GM18873 (cell line): ENCODE results near the gene OR4C11.

Experiments used
- ATAC-seq: cut with Tn5 transposase; IDR thresholded peaks from one replicate; pipeline ENCODE4 v1.9.1; 2021; ENCODE audit warnings: mild to moderate bottlenecking, moderate library complexity, moderate number of reproducible peaks; ENCODE audit not compliant: unreplicated experiment, low FRiP score

Gene OR4C11, protein sequence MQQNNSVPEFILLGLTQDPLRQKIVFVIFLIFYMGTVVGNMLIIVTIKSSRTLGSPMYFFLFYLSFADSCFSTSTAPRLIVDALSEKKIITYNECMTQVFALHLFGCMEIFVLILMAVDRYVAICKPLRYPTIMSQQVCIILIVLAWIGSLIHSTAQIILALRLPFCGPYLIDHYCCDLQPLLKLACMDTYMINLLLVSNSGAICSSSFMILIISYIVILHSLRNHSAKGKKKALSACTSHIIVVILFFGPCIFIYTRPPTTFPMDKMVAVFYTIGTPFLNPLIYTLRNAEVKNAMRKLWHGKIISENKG

DNA sequence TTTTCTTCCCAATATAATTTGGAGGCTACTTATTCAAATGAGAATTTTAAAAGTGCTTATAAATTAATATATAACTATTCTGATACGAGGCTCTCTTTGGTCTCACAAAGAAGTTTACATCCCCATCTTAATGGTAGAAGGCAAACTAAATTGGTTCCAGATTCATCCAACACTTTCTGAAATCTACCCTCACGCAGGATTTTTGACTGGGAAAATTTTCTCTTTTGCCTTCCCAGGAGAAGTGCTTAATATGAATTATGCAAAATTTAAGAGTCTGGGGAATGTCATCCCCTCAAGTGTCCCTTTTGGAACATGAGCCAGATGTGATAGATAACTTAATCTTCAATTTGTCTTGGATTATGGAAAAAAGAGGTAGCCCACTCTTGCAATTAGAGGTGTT, at the start of gene OR4C11:
TSS of gene OR4C11 (minus strand) at position 101 of the 400 bp plus-strand sequence. CDS start 3,272 bp downstream, outside the sequence.
- ATAC-seq, result no peak

DNA sequence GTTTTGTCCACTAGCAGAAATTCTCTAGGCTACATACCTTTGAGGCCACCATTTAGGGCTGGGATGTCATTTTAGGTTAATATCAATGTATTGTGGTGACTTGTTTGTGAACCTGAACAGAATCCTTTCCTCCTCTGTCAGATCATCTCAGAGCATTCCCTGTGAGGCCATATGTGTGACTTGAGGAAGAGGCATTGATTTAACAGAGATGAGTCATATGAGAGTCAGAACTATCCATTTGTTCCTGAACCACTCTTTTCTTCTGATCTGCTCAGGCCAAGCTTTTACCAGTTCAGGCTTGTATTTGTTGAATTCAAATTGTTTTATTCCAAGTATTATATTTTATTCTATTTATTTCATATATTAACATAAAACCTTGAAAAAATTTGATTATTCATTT, 47.7 kb upstream of the OR4C11 start:
- no peak for ATAC-seq

DNA sequence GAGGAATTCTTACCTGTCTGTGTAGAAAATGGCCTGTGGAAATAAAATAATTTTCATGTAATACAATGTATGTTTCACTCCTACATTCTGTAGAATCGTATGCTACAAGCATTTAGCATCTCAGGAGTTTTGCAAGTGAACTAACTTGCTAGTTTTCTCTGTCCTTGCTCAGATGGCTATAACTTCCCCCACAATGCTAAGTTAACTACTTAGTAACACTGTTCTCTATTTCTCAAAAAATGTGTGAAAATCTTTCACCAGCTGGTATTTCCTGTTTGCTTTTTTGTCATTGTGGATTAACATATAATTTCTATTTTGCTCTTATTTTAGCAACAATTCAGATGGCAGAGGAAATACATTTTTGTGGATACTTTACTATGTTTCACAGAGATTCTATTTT, 45.1 kb upstream of the OR4C11 start:
- ATAC-seq, result no peak

DNA sequence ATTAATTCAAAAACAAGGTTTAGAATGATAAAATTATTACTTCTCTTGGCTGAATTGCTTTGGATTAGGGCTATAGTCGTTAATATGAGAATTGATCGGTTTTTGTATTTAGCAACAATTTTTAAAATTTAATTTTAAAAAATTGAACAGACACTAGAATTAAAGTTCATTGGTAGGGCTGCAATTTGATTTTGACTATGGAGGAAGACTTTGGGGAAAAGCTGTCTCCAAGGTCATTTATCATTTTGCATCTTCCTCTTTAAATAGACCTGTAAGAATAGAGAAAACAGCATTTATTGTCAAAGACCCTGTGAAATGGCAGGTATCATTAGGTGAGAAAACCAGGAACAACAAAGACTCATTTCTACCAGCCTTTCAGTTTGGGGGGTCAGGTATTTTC, 40.6 kb upstream of the OR4C11 start, which contains the start of gene OR4S2:
TSS of gene OR4S2 (plus strand) at position 301 of the 400 bp plus-strand sequence. CDS start 2,577 bp downstream, outside the sequence.
- no peak for ATAC-seq

DNA sequence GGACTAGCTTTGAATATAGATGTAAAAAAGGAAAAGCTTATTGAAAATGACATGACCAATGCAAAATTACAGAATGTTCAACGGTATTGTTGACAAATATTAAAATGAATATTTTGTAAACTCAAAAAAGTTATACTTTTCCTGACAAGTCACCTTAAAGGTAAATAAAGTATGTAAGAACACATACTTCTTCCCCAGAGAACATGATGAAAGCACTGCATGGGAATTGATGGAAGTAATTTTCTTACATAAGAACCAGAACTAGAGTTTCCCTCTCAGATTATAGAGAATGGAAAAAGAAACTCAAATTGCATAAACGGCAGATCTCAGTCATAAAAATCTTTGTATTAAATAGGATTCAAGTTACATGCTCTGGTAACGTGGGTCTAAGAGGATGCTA, 27.4 kb upstream of the OR4C11 start, which contains the start of gene OR4P4:
TSS of gene OR4P4 (plus strand) at position 301 of the 400 bp plus-strand sequence.
- no peak for ATAC-seq

DNA sequence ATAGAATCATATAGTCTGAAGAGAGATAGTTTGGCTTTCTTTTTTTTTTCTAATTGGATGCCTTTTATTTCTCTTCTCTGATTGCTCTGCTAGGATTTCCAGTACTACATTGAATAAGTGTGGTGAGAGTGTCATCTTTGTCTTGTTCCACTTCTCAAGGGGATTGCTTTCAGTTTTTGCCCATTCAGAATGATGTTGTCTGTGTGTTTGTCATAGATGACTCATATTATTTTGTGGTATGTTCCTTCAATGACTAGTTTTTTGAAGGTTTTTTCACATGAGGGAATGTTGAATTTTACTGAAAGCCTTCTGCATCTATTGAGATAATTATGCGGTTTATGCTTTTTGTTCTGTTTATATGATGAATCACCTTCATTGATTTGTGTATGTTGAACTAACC, 17.1 kb upstream of the OR4C11 start:
- no peak for ATAC-seq

DNA sequence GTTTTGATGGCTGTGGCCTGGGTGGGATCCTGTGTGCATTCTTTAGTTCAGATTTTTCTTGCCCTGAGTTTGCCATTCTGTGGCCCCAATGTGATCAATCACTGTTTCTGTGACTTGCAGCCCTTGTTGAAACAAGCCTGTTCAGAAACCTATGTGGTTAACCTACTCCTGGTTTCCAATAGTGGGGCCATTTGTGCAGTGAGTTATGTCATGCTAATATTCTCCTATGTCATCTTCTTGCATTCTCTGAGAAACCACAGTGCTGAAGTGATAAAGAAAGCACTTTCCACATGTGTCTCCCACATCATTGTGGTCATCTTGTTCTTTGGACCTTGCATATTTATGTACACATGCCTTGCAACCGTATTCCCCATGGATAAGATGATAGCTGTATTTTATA, 34.9 kb downstream of the OR4C11 start:
- ATAC-seq, result no peak

DNA sequence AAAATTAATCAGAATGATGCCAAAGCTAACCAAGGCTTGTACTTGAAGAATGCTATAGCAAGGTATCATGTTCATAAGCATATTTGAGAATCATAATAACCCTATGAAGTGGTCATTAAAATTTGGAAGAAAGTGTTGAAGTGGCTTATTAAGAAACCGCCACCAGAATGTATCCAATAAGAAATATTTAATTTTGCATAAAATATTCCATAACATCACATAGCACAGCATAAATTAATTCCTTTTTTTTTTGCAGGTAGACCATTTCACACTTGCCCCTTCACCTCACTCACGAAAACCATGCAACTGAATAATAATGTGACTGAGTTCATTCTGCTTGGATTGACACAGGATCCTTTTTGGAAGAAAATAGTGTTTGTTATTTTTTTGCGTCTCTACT, 35.6 kb downstream of the OR4C11 start, which contains the start of gene OR4C16:
TSS of gene OR4C16 (plus strand) at position 301 of the 400 bp plus-strand sequence. CDS start at position 301, 0 bp downstream.
- ATAC-seq, result no peak

DNA sequence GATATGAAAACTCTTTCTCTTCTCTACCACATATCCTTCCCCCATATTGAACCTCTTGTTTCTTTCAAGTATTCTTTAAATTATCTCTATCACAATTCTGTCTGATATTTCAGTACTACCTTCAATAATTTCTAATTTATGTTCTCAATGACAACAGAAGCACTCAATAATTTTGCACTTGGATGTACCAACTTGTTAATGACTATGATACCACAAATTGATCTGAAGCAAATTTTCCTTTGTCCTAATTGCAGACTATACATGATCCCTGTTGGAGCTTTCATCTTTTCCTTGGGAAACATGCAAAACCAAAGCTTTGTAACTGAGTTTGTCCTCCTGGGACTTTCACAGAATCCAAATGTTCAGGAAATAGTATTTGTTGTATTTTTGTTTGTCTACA, 53.3 kb downstream of the OR4C11 start, which contains the start of gene OR4C15:
TSS of gene OR4C15 (plus strand) at position 301 of the 400 bp plus-strand sequence. CDS start at position 301, 0 bp downstream.
- no peak for ATAC-seq
